Measurements from ENCODE around the gene COL26A1. TPM values are rescaled to one million over a fixed set of nuclear protein-coding genes. Genes with fewer than 3 reads are reported as not detected.
"Not testable (repeated sequence)": the region's sequence is repeated elsewhere in the genome, so short reads cannot be mapped to it uniquely, and the experiment has no call there.

COL26A1 gene
- total RNA-seq, 1 donor: under 0.01 TPM

DNA sequence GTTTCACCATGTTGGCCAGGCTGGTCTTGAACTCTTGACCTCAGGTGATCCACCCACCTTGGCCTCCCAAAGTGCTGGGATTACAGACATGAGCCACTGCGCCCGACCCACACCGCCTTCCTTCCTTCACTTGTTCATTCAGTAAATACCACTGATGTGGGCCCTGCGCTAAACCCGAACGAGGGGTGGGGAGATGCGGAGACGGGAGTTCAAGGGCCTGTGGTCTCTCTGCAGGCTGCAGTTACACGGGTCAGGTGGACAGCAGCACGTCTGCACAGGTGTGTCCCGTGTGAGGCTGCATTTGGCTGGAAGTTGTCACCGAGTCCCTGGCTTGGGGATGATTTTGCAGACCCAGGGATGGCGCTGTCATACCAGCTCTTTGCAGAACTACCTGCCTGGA, 38.1 kb downstream of the COL26A1 start:
- DNase-seq (ENCODE audit: low read depth in 2 of 3, low spot score in 2 of 3): no peak

DNA sequence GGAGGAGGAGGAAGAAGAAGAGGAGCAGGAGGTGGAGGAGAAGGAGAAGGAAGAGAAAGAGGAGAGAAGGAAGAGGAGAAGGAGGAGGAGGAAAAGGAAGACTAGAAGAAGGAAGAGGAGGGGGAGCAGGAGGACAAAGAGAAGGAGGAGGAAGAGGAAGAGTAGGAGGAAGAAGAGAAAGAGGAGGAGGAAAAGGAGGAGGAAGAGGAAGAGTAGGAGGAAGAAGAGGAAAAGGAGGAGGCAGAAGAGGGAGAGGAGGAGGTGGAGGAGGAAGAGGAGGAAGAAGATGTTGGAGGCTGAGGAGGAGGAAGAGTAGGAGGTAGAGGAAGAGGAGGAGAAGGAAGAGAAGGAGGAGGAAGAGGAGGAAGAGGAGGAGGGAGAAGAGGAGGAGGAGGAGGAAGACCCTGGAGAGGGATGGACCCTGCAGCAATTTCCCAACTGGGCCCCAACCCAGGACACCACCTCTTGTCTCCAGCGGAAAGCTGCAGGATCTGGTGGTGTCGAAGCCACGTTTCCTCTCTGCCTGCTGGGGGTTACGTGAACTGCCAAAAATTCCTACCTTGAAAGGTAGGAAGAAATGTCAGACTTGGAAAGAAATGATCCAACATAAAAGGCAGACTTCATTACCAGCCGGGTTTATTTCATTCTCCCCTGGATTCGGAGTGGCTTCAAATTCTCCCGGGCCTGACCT, 38.9 kb downstream of the COL26A1 start:
- DNase-seq (ENCODE audit: low read depth in 2 of 3, low spot score in 2 of 3): no peak

GRCh38 chr7:101402081-101402779, 39.6 kb downstream of the COL26A1 start:
- DNase-seq (ENCODE audit: low read depth in 2 of 3, low spot score in 2 of 3): no peak

DNA sequence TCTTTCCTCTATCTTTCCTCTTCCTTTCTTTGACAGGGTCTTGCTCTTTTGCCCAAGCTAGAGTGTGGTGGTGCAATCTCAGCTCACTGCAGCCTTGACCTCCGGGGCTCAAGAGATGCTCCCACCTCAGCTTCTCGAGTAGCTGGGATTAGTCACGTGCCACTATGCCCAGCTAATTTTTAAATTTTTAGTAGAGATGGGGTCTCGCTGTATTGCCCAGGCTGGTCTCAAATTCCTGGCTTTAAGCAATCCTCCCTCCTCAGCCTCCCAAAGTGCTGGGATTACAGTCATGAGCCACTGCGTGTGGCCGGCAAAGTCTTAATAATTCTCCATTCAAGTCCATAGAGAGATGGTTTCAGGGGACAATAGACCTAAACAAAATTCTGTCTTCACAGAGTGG, 40.2 kb downstream of the COL26A1 start:
- no peak for DNase-seq (ENCODE audit: low read depth in 2 of 3, low spot score in 2 of 3)

DNA sequence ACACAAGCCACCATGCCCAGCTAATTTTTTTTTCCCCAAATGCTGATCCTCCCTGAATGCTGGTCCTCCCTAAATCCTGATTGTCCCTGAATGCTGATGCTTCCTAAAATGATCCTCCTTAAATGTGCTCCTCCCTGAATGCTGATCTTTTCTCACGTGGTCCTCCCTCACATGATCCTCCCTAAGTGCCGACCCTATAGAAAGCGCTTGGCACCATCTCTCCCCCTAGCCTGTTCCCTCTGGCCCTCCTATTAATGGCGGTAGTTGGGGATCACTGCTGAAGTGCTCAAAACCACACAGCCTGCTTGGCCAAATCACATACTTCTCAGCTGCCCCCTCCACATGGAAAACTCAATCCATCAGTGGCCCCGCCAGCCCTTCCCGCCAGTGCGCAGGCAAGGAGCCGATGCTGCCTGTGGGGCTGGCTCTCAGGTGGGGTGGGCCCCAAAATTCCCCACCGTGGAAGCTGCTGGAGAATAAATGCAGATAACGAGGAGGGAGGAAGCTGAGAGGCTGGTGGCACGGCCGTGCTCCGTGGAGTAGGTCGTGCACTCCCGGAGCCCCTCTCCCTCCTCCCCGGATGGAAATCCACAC, 42.9 kb downstream of the COL26A1 start:
- no peak for DNase-seq (ENCODE audit: low read depth in 2 of 3, low spot score in 2 of 3)

DNA sequence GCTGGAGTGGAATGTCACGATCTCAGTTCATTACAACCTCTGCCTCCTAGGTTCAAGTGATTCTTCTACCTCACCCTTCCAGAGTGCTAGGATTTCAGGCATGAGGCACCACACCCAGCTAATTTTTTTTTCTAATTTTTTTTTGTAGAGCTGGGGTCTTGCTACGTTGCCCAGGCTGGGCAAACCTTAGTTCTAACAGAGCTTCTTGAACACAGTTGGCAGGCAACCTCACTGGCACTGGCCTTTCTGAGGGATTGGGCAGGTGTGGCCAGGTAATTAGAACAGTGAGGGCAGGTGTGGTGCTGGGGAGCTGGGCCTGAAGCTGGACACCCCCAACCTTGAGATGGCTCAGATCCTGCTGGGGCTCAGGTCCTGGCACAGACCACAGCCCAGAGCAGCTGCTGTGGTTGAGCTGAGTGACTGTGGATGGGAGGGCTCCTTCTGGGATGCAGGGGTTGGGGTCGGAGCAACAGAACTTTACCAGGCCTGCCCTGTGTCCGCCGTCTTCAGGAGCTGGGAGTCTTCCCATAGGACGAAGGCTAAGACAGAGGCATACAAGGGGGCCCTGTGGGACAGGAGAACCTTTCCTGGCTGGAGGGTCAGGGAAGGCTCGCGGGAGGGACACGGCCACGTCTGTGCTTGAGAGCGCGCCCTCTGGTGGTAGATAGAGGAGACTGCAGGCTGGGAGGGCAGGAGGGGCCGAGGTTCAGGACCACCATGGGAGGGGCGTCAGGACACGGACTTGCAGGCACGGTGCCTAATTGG, 48.2 kb downstream of the COL26A1 start:
- peak; percentile 9 to 64 (median 64) for DNase-seq (ENCODE audit: low read depth in 2 of 3, low spot score in 2 of 3)

DNA sequence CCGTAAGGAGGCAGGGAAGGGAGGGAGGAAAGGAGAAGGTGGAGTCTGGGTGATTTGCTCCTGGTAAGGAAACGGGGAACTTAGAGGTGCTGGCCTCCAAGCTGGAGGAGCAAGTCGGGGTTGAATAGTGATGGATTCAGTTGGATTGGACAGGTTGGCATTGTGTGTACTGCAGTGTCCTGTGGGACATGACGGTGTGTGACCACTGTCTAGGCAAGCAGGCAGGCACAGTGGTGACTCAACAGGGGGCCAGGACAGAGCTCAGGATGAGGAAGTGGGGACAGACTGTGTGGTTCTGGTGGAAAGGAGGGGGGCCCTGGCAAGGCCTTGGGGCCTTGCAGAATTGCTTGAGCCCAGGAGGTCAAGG, 48.8 kb downstream of the COL26A1 start:
- DNase-seq (ENCODE audit: low read depth in 2 of 3, low spot score in 2 of 3): peak in 2 of 3 donors; percentile 73 to 76

DNA sequence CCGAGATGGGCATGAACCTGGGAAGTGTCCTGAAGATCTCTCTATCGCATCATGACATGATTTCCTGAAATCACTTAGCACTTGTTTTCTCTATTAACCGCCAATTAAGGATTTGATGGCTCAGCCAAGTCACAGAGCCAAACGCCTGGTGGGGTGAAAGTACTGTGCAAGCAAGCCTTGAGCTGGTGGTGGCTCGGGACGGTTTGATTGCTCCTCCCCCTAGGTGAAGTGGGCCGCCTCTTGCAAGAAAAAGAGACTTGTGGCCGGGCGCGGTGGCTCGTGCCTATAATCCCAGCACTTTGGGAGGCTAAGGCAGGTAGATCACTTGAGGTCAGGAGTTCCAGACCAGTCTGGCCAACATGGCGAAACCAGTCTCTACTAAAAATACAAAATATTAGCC, 50.3 kb downstream of the COL26A1 start:
- DNase-seq (ENCODE audit: low read depth in 2 of 3, low spot score in 2 of 3): no peak

DNA sequence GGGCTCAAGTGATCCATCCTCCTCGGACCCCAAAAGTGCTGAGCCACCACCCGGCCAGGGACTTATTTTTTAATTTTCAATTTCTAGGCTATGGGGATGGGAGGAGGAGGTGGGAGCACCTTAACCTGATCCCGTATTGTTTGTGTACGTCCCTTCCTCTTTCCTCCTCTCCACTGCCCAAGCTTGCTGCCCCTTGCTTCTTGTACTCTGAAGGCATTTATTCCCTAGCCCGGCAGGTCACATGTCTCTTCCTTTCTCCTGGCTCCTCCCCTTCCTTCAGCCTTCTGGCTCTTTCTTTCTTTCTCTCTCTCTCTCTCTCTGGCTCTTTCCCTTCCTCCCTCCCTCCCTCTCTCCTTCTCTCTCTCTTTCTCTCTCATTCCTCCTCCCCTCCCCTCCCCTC, 56.0 kb downstream of the COL26A1 start:
- no peak for DNase-seq (ENCODE audit: low read depth in 2 of 3, low spot score in 2 of 3)

GRCh38 chr7:101419831-101420230, 57.2 kb downstream of the COL26A1 start:
- DNase-seq (ENCODE audit: low read depth in 2 of 3, low spot score in 2 of 3): no peak

GRCh38 chr7:101420436-101420835, 57.8 kb downstream of the COL26A1 start:
- no peak for DNase-seq (ENCODE audit: low read depth in 2 of 3, low spot score in 2 of 3)

DNA sequence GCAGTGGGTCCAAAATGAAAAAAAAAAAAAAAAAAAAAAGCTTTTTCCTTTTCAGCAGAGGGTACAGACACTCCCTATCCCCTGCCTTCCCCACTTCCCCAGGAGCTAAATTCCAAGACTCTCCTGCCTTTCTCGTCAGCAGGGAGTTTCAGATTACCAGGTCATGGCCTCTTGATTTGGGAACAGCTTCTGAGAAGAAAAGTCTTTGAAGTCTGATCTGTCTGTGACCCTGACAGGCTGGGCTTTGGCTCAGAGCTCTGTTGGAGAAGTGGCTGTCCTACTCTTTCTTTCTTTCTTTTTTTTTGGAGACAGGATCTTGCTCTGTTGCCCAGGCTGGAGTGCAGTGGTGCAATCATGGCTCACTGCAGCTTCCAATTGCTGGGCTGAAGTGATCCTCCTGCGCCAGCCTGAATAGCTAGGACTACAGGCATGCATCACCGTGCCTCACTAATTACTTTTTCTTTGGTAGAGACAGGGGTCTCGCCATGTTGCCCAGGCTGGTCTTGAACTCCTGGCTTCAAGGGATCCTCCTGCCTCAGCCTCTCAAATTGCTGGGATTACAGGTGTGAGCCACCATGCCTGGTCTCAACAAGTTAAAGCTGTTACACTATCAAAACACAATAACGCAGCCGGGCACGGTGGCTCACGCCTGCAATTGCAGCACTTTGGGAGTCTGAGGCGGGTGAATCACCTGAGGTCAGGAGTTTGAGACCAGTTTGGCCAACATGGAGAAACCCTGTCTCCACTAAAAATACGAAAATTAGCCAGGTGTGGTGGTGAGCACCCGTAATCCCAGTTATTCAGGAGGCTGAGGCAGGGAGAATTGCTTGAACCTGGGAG, 59.9 kb downstream of the COL26A1 start:
- DNase-seq (ENCODE audit: low read depth in 2 of 3, low spot score in 2 of 3): no peak

- DNase-seq (ENCODE audit: low read depth in 2 of 3, low spot score in 2 of 3): no peak
Observed at GRCh38 chr7:101426303-101427011, 63.8 kb downstream of the COL26A1 start.

GRCh38 chr7:101428093-101428866, 65.6 kb downstream of the COL26A1 start:
- DNase-seq (ENCODE audit: low read depth in 2 of 3, low spot score in 2 of 3): peak in 1 of 3 donors; percentile 6

DNA sequence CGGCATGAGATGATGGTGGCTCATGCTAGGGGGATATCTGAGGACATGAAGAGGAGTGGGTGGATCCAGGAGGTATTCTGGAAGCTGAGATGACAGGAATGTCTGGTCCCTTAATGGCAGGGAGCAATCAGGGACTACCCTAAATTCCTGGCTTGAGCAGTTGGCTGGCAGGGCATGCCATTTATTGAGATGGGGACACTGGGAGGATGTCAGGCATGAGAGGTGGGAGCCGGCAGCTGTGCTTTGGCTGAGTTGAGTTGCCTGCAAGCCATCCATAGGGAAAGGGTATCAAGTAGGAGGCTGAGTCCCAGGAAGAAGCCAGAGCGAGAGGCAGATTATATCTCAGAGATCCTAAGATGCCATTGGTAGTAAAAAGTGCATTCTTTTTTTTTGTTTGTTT, 69.6 kb downstream of the COL26A1 start:
- DNase-seq (ENCODE audit: low read depth in 2 of 3, low spot score in 2 of 3): no peak

- no peak for DNase-seq (ENCODE audit: low read depth in 2 of 3, low spot score in 2 of 3)
Observed at GRCh38 chr7:101433688-101434087, 71.0 kb downstream of the COL26A1 start.

GRCh38 chr7:101434155-101434554, 71.5 kb downstream of the COL26A1 start:
- DNase-seq (ENCODE audit: low read depth in 2 of 3, low spot score in 2 of 3): not testable (repeated sequence)

- DNase-seq (ENCODE audit: low read depth in 2 of 3, low spot score in 2 of 3): no peak
Observed at GRCh38 chr7:101435461-101436220, 73.0 kb downstream of the COL26A1 start.
